Fibroblast of the aortic adventitia (primary cell): Measurements from ENCODE around the gene TNKS1BP1. TPM values are rescaled to one million over a fixed set of nuclear protein-coding genes. Genes with fewer than 3 reads are reported as not detected.

Experiments
- DNase-seq: peaks from one replicate; pipeline ENCODE4 v3.0.0-alpha.2; 2010; ENCODE audit warnings: low read depth
- H3K4me3 ChIP-seq: 2 replicates; pipeline ENCODE4 v1.5.1; 2011; ENCODE audit warnings: low read depth, mild to moderate bottlenecking, control low read depth, low read length, moderate library complexity
- CTCF ChIP-seq: IDR thresholded peaks from 2 replicates; pipeline ENCODE4 v1.5.1; 2011; ENCODE audit warnings: mild to moderate bottlenecking, low read length, control low read depth, inconsistent platforms; ENCODE audit not compliant: insufficient read depth
- total RNA-seq: library from RNA; depleted of rRNA; stranded (reverse); fragments of >200 nt; gene quantifications from 2 replicates; pipeline ENCODE4 v1.2.3, GENCODE V29; 2012; ENCODE audit warnings: low replicate concordance

Gene TNKS1BP1
- total RNA-seq, 1 donor, result 70.0 TPM

GRCh38 chr11:57263351-57263750 lies 61.4 kb downstream of the TNKS1BP1 start:
- H3K4me3 ChIP-seq, result no peak overlapping the region
- no peak for TF ChIP-seq CTCF
- DNase-seq, result no peak

- no peak for DNase-seq
These were observed 62.6 kb downstream of the TNKS1BP1 start for GRCh38 chr11:57262157-57262556.

GRCh38 chr11:57260937-57261783 lies 63.6 kb downstream of the TNKS1BP1 start:
- H3K4me3 ChIP-seq, result no peak overlapping the region
- no peak for TF ChIP-seq CTCF
- DNase-seq, result no peak

More at GRCh38 chr11:57262157-57262556, 62.6 kb downstream of the TNKS1BP1 start:
- H3K4me3 ChIP-seq, result no peak overlapping the region
- no peak for TF ChIP-seq CTCF

- no peak for DNase-seq
- no peak overlapping the region for H3K4me3 ChIP-seq
- TF ChIP-seq CTCF, result no peak
These were observed 68.6 kb downstream of the TNKS1BP1 start for GRCh38 chr11:57256119-57256518.

GRCh38 chr11:57255618-57256017 lies 69.1 kb downstream of the TNKS1BP1 start:
- no peak for TF ChIP-seq CTCF
- DNase-seq, result no peak
- no peak overlapping the region for H3K4me3 ChIP-seq

GRCh38 chr11:57254631-57255030 lies 70.1 kb downstream of the TNKS1BP1 start:
- no peak overlapping the region for H3K4me3 ChIP-seq
- TF ChIP-seq CTCF, result no peak

More at GRCh38 chr11:57254631-57255030, 70.1 kb downstream of the TNKS1BP1 start:
- no peak for DNase-seq
